ENCODE measurements around the gene RCAN2. TPM values are rescaled to one million over a fixed set of nuclear protein-coding genes. Genes with fewer than 3 reads are reported as not detected.

Gene RCAN2
- total RNA-seq, 4 donors from 2014 or later: 28.7 to 79.1 (median 36.3) TPM

GRCh38 chr6:46312654-46313053, 178.6 kb downstream of the RCAN2 start:
- H3K9me3 ChIP-seq: no peaks in the 10 kb centered on the region
- intact Hi-C loops (cut with DNase I): no loop called here
- H3K4me1 ChIP-seq: peaks cover 0 to 7% (median 0%) of the 10 kb centered on the region in 4 donors
- no peaks in the 10 kb centered on the region for H3K27me3 ChIP-seq
- no peak overlapping the region for H3K27ac ChIP-seq (replicated peaks in 1 of 4)
- WGBS: 78% methylated on average over 3 of the region's 3 CpGs
- H3K4me3 ChIP-seq: no peak overlapping the region
- TF ChIP-seq POLR2A (IDR thresholded peaks at IDR 0.05; ENCODE audit: low read depth) (no peak), CTCF (IDR thresholded peaks at IDR 0.05) (no peak), POLR2AphosphoS5 (IDR thresholded peaks at IDR 0.05) (no peak)
- no peaks in the 10 kb centered on the region for H3K36me3 ChIP-seq
- no peak for DNase-seq (ENCODE audit: extremely low spot score)

- Histone ChIP-seq H3K27me3 (no peaks in the 10 kb centered on the region), H3K4me3 (no peak overlapping the region), H3K27ac (replicated peaks in 1 of 4) (no peak overlapping the region), H3K36me3 (no peaks in the 10 kb centered on the region), H3K4me1 (peaks cover 0 to 7% (median 2%) of the 10 kb centered on the region in 4 donors), H3K9me3 (no peaks in the 10 kb centered on the region)
- WGBS: 37% methylated on average over 1 of the region's 1 CpG
- DNase-seq (ENCODE audit: extremely low spot score): no peak
- intact Hi-C loops (cut with DNase I): no loop called here
- no peak for TF ChIP-seq CTCF (IDR thresholded peaks at IDR 0.05)
- no peak for TF ChIP-seq EP300 (IDR thresholded peaks at IDR 0.05)
- no peak for TF ChIP-seq POLR2A (IDR thresholded peaks at IDR 0.05; ENCODE audit: low read depth)
- TF ChIP-seq POLR2AphosphoS5 (IDR thresholded peaks at IDR 0.05): no peak
Measured at GRCh38 chr6:46310196-46310595, 181.1 kb downstream of the RCAN2 start.

- DNase-seq (ENCODE audit: extremely low spot score): no peak
- H3K36me3 ChIP-seq: no peaks in the 10 kb centered on the region
- TF ChIP-seq POLR2AphosphoS5 (IDR thresholded peaks at IDR 0.05) (no peak), POLR2A (IDR thresholded peaks at IDR 0.05; ENCODE audit: low read depth) (no peak), EP300 (IDR thresholded peaks at IDR 0.05) (no peak), CTCF (IDR thresholded peaks at IDR 0.05) (no peak)
- H3K27ac ChIP-seq (replicated peaks in 1 of 4): no peak overlapping the region
- peaks cover 0 to 7% (median 2%) of the 10 kb centered on the region in 4 donors for H3K4me1 ChIP-seq
- no peaks in the 10 kb centered on the region for H3K27me3 ChIP-seq
- WGBS: 68% methylated on average over 2 of the region's 2 CpGs
- H3K4me3 ChIP-seq: no peak overlapping the region
- no peaks in the 10 kb centered on the region for H3K9me3 ChIP-seq
- intact Hi-C loops (cut with DNase I): no loop called here
Measured at GRCh38 chr6:46306431-46306830, 184.8 kb downstream of the RCAN2 start.

GRCh38 chr6:46305833-46306232, 185.4 kb downstream of the RCAN2 start:
- Histone ChIP-seq H3K4me3 (no peak overlapping the region), H3K36me3 (no peaks in the 10 kb centered on the region), H3K4me1 (peaks cover 0 to 7% (median 2%) of the 10 kb centered on the region in 4 donors), H3K27ac (replicated peaks in 1 of 4) (no peak overlapping the region), H3K9me3 (no peaks in the 10 kb centered on the region), H3K27me3 (no peaks in the 10 kb centered on the region)
- intact Hi-C loops (cut with DNase I): no loop called here
- 84% methylated on average over 3 of the region's 3 CpGs for WGBS
- no peak for TF ChIP-seq EP300 (IDR thresholded peaks at IDR 0.05)
- TF ChIP-seq POLR2AphosphoS5 (IDR thresholded peaks at IDR 0.05): no peak
- TF ChIP-seq CTCF (IDR thresholded peaks at IDR 0.05): no peak
- no peak for DNase-seq (ENCODE audit: extremely low spot score)

- Histone ChIP-seq H3K4me1 (peaks cover 0 to 4% (median 1%) of the 10 kb centered on the region in 4 donors), H3K27me3 (no peaks in the 10 kb centered on the region), H3K4me3 (no peak overlapping the region), H3K27ac (replicated peaks in 1 of 4) (no peak overlapping the region), H3K9me3 (no peaks in the 10 kb centered on the region), H3K36me3 (no peaks in the 10 kb centered on the region)
- no peak for TF ChIP-seq POLR2A (IDR thresholded peaks at IDR 0.05; ENCODE audit: low read depth)
- no peak for TF ChIP-seq POLR2AphosphoS5 (IDR thresholded peaks at IDR 0.05)
- TF ChIP-seq EP300 (IDR thresholded peaks at IDR 0.05): no peak
- no peak for TF ChIP-seq CTCF (IDR thresholded peaks at IDR 0.05)
- WGBS: 69% methylated on average over 2 of the region's 2 CpGs
- intact Hi-C loops (cut with DNase I): no loop called here
- no peak for DNase-seq (ENCODE audit: extremely low spot score)
Measured at GRCh38 chr6:46305236-46305635, 186.0 kb downstream of the RCAN2 start.

All from esophagus muscularis mucosa (tissue), 4 donors.